Measurements from ENCODE around the gene PCNX2. TPM values are rescaled to one million over a fixed set of nuclear protein-coding genes. Genes with fewer than 3 reads are reported as not detected.

The PCNX2 gene
- total and polyA plus RNA-seq, 10 of the 15 experiments (the other 5 are each of a cell fraction or from before 2014, with no cell fraction given): 2.1 to 16.4 (median 8.1) TPM

DNA sequence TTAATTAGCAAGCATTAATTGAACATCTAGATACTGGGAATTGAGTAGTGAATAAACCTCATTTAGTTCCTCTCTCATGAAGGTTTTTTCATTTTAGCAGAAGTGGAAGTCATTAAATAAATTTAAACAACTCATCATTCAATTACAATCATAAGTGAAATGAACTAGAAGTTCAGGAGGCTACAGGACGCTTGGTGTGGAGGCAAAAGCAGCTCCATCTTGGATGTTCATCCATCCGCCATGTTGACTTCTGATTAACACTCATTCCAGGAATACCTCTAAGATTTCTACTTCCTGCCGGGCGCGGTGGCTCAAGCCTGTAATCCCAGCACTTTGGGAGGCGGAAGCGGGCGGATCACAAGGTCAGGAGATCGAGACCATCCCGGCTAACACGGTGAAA lies 356.6 kb downstream of the PCNX2 start:
- SMC1A ChIA-PET (ENCODE audit: uncharacterized antibody, unreplicated experiment): no interaction called here
- H4K20me1 ChIP-seq (ENCODE audit: control insufficient read depth, insufficient read depth): no peaks in the 10 kb centered on the region
- H3K27ac ChIP-seq (ENCODE audit: control insufficient read depth, insufficient read depth): no peak overlapping the region
- no peak overlapping the region for H3K4me3 ChIP-seq
- intact Hi-C loops (cut with micrococcal nuclease; ENCODE audit: unreplicated experiment): no loop called here
- H3K79me2 ChIP-seq (ENCODE audit: control insufficient read depth, insufficient read depth, low read length): no peaks in the 10 kb centered on the region
- H3K27me3 ChIP-seq (replicated peaks in 1 of 2; ENCODE audit: control insufficient read depth in 2 of 2, insufficient read depth in 2 of 2, low read length in 1 of 2): no peaks in the 10 kb centered on the region
- CTCF ChIA-PET: no interaction called here
- peaks cover 3% of the 10 kb centered on the region for H3K4me1 ChIP-seq (ENCODE audit: control insufficient read depth, insufficient read depth, low read length)
- H3K9ac ChIP-seq (ENCODE audit: control insufficient read depth, insufficient read depth, low read length): no peak overlapping the region
- RAD21 ChIA-PET (ENCODE audit: unreplicated experiment): no interaction called here
- no peak overlapping the region for H3K4me2 ChIP-seq (ENCODE audit: control insufficient read depth, insufficient read depth)
- DNase-seq (ENCODE audit: low read depth, low spot score) (no peak), FAIRE-seq (no peak), ATAC-seq (no peak)
- no peaks in the 10 kb centered on the region for H3K9me3 ChIP-seq (replicated peaks; ENCODE audit: control insufficient read depth, insufficient read depth, low read length)
- in situ Hi-C loops (cut with MboI): no loop called here
- no peak for TF ChIP-seq EED (IDR thresholded peaks at IDR 0.05; ENCODE audit: low read depth)
- TF ChIP-seq ZNF622 (IDR thresholded peaks at IDR 0.05): no peak
- no peak for TF ChIP-seq CBX3 (IDR thresholded peaks at IDR 0.05; ENCODE audit: borderline replicate concordance, low read depth)
- no peak for TF ChIP-seq POLR2AphosphoS2 (IDR thresholded peaks at IDR 0.05; ENCODE audit: low read depth, low read length)
- no peak for TF ChIP-seq MYB (IDR thresholded peaks at IDR 0.05; ENCODE audit: borderline replicate concordance, low read depth, low read length)
- TF ChIP-seq, protein P1, sequence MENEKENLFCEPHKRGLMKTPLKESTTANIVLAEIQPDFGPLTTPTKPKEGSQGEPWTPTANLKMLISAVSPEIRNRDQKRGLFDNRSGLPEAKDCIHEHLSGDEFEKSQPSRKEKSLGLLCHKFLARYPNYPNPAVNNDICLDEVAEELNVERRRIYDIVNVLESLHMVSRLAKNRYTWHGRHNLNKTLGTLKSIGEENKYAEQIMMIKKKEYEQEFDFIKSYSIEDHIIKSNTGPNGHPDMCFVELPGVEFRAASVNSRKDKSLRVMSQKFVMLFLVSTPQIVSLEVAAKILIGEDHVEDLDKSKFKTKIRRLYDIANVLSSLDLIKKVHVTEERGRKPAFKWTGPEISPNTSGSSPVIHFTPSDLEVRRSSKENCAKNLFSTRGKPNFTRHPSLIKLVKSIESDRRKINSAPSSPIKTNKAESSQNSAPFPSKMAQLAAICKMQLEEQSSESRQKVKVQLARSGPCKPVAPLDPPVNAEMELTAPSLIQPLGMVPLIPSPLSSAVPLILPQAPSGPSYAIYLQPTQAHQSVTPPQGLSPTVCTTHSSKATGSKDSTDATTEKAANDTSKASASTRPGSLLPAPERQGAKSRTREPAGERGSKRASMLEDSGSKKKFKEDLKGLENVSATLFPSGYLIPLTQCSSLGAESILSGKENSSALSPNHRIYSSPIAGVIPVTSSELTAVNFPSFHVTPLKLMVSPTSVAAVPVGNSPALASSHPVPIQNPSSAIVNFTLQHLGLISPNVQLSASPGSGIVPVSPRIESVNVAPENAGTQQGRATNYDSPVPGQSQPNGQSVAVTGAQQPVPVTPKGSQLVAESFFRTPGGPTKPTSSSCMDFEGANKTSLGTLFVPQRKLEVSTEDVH (IDR thresholded peaks at IDR 0.05; ENCODE audit: low read depth, partially characterized antibody): no peak
- no peak for TF ChIP-seq SMC3 (IDR thresholded peaks at IDR 0.05; ENCODE audit: borderline replicate concordance, low read length)
- H3K36me3 ChIP-seq (ENCODE audit: control insufficient read depth in 2 of 2, insufficient read depth in 2 of 2, low read length in 1 of 2): no peaks in the 10 kb centered on the region
- POLR2A ChIA-PET: no interaction called here
- 88% methylated on average over 11 of the region's 11 CpGs for WGBS (ENCODE audit: insufficient coverage, insufficient replicate concordance, low lambda C conversion rate, missing lambda C conversion rate)
- no peak overlapping the region for H2AFZ ChIP-seq (ENCODE audit: control insufficient read depth, low read depth, low read length)
- no TSS peak for BruUV-seq (replicated peaks)

Measured in GM12878 (cell line).